GM19328 (cell line): ENCODE data around the gene SRP9.

Experiments
- ATAC-seq: cut with Tn5 transposase; IDR thresholded peaks from one replicate; pipeline ENCODE4 v1.9.1; 2021; ENCODE audit warnings: mild to moderate bottlenecking, moderate library complexity; ENCODE audit not compliant: unreplicated experiment

SRP9 gene, protein sequence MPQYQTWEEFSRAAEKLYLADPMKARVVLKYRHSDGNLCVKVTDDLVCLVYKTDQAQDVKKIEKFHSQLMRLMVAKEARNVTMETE

DNA sequence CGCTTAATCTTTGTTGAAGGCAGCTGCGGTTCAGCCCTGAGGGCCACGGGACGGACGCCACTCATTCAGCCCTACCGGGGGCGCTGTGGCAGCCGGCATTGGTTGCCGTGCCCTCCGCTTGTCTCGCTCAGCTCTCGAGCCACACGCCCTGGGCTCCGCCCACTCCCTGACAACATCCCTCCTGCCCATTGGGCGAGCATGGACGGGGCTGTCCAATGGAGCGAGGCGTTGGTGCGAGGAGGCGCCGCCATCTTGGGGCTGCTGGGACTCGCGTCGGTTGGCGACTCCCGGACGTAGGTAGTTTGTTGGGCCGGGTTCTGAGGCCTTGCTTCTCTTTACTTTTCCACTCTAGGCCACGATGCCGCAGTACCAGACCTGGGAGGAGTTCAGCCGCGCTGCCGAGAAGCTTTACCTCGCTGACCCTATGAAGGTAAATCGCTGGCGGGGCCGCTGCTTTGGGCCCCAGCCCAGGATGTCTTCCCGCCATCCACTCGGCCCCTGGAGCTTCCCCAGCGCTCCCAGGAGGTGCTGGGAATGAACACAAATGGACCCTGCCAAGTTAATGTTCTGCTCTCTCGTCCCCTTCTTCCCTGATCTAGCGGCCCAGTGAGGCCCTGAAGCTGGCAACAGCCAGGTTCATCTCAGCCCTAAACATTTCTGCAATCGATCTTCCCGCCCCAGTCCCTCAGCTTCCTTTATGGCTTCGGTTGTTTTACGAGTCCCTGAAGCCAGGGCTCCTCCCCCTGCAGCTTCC lies at the start of gene SRP9:
Gene SRP9, plus strand, starts transcription at position 244 of the 754 bp plus-strand sequence. Its CDS starts 115 bp downstream, at position 359.
- peak; percentile 99 for ATAC-seq

DNA sequence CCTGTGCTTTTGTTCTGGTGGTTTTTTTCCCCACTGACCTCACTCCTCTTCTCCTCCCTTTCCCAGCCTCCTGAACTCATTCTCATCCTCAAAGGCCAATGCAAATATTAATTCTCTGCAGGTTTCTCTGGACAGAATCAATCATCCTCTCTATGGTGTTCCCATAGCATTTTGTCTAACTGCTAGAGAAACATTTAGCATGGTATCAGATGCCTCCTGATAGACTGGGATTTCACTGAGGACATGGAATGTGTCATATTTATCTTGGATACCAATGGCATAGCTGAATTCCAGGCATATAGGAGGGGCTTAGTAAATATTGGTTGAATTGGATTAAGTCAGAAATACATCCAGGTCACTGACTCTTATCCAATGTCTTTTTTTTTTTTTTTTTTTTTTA lies 46.1 kb upstream of the SRP9 start:
- no peak for ATAC-seq

DNA sequence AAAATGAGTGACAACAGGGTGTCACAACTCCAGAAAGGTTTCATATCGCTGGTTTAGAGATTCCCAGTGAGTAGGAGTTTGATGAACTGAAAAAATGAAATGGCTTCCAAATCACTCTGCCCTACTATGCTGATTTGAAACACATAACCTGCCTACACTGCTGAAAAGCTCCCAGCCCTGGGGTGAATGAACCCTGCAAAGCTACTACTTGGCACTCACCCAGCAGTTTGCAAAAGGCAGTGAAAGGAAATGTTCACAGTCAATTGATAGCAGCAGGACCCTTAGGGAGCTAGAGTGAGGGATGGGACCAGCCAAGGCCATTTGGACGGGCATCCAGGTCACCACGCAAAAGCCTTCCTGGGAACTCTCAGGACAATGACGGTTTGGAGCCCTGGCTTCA lies 44.4 kb upstream of the SRP9 start:
- no peak for ATAC-seq

DNA sequence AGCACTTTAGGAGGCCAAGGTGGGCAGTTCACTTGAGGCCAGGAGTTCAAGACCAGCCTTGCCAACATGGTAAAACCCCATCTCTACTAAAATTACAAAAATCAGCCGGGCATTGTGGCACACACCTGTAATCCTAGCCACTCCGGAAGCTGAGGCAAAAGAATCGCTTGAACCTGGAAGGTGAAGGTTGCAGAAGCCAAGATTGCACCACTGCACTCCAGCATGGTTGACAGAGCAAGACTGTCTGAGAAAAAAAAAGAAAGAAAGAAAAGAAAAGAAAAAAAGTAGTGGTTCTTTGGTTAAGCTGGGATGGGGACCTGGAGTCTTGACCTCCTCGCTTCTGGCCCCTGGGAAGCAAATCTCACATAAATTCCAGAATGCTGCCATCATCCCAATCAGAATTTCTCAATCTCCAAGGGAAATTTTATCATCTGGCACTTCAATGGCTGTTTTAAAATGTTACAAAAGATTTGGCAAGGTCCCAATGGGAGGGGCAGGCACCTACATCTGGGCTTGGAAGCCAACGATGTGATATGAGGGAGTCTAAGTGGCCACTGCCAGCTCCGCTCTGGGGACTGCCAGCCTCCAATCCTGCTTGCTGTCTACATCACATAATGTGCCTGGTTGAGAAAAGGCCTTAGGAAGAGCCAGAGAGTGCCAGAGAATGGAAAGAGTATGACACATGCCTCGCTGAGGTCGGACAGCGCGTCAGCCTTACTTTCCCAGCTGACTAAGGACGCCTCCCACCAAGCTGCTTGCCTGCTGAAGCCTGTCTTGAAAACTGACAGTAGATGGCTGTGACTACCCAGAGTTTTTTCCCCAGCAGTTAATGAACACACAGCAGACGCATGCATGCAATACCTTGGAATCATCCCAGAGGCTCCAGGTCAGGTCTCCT lies 42.1 kb upstream of the SRP9 start:
- no peak for ATAC-seq

GRCh38 chr1:225736437-225737098 lies 41.1 kb upstream of the SRP9 start:
- ATAC-seq: no peak

- no peak for ATAC-seq
These were observed 40.5 kb upstream of the SRP9 start for GRCh38 chr1:225737161-225737560.

- no peak for ATAC-seq
These were observed 39.8 kb upstream of the SRP9 start for GRCh38 chr1:225737866-225738265.

- ATAC-seq: no peak
These were observed 38.9 kb upstream of the SRP9 start for GRCh38 chr1:225738763-225739162.

DNA sequence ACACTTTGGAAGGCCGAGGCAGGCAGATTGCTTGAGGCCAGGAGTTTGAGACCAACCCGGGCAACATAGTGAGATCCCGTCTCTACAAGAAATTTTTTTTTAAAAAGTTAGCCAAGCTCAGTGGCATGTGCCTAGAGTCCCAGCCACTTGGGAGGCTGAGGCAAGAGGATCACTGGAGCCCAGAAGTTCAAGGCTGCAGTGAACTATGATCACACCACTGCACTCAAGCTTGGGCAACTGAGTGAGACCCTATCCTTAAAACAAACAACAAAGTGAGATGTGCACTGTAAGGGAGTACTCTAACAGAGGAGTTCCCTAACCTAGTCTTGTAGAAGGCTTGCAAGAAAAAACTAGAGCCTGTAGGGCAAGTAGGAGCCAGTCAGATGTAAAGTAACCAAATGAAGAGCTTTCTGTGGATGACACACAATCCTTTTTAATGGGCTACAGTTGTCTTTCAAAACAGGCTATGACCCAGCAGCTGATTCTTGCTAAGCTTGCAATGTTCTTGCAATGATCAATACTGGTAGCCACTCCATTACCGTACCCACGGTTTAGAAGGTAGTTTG lies 38.0 kb upstream of the SRP9 start:
- ATAC-seq: no peak

GRCh38 chr1:225744745-225745144 lies 32.9 kb upstream of the SRP9 start:
- no peak for ATAC-seq

GRCh38 chr1:225745273-225745672 lies 32.4 kb upstream of the SRP9 start:
- no peak for ATAC-seq

DNA sequence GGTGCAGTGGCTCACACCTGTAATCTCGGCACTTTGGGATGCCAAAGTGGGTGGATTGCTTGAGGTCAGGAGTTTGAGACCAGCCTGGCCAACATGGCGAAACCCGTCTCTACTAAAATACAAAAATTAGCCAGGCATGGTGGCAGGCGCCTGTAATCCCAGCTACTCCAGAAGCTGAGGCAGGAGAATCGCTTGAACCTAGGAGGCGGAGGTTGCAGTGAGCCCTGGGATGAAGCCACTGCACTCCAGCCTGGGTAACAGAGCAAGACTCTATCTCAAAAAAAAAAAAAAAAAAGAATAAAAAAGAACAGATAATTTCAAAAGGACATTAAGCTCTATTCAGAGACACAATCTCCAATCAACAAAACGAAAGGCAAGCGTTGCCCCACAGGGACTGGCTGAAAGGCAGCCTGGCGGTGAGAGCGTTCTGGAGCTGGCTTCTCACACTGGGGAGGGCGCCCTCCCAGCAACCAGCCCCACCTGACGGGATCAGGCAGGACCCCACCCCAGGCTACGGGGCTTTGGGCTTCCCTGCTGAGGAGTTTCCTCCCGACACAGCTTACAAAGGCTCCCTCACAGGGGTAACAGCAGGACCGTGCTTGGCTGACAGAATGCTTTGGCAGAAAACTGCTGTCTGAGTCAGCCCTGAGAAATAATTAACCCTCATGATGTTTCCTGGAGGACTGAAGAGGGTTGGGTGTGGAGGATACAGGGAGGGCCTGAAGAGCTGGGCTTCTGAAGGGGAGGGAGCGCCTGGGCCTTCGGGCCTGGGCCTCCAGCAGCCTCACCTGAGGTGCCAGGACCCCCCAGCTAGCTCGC lies 31.1 kb upstream of the SRP9 start:
- no peak for ATAC-seq

DNA sequence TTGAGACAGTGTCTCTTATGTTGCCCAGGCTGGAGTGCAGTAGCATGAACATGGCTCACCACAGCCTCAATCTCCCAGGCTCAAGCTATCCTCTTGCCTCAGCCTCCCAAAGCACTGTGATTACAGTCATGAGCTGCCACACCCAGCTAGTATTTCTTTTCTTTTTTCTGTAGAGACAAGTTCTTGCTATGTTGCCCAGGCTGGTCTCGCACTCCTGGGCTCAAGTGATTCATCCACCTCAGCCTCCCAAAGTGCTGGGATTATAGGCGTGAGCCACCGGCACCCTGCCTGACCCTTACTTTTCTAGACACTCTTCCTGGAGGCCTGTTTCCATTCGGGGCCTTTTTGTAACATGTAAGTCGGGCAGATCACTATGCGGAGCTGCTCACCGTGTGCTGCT lies 30.1 kb upstream of the SRP9 start:
- ATAC-seq: no peak

DNA sequence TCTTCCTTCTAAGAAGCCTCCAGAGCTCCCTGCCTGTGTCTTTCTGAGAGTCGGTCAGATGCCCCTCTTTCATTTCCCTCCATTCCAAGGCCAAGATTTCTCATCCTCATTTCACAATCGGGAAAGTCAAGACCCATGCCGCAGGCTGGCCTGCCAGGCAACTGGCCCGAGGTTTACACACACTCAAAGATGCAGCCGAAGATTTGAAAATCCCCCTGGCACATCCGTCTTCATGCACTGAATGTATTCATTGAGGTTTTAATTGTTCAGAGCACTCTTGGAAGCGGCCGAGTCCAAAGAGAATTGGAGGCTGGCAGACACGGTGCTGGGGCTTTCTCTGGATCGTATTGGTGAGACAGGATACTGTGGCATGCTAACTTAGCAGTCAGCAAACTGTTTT lies 29.1 kb upstream of the SRP9 start:
- ATAC-seq: no peak

DNA sequence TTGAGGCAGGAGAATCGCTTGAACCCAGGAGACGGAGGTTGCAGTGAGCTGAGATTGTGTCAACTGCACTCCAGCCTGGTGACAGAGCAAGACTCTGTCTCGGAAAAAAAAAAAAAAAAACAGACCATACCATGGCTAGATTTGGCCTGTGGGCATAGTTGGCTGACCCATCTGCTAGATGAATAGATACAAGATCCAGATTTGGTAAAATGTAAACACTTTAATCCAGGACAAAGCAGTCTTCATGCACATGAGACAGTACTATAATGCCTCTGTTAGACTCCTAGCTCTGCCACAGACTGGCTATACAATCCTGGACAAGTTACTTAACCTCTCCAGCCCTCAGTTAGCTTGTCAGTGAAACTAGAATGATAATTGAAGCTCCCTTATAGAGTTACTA lies 27.9 kb upstream of the SRP9 start:
- no peak for ATAC-seq

DNA sequence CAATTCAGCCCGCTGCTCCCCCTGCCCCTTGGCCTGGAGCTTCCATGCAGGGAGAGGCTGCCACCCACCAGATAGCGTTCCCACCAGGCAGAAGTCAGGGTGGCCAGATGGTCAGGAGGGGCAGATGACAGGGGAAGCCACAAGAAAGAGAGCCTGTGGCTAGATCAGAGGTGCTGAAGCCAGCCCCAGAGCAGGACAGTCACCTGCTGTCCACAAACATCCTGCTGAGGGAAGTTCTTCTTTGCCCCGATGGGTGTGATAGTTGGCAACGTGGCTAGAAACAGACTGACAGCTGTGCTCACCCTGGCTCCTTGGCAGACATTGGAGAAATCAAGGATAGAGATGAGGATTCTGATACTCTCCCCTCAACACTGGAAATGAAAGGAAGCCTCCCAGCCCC lies 27.2 kb upstream of the SRP9 start:
- no peak for ATAC-seq

GRCh38 chr1:225750875-225751824 lies 26.5 kb upstream of the SRP9 start:
- ATAC-seq: no peak

DNA sequence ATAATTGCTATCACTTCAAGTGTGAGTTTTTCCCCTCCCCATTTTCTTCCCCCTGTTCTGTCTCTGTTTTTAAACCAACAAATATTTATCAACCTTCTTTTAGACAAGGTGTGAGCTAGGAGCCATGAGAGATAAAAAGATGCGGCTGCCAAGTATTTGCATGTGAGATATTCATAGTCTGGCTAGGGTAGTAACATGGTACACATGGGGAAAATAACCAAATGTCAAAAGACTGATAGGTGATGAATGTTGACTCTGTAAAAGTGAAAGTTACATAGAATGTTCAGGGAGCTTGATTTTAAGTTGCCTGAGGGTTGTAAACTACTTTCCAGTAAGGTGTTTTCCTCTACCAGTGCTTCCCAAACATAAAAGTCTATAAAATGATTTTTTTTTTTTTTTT lies 25.4 kb upstream of the SRP9 start:
- ATAC-seq: no peak
